A549 (cell line): Measurements from ENCODE around the gene KRTAP5-7. TPM values are rescaled to one million over a fixed set of nuclear protein-coding genes. Genes with fewer than 3 reads are reported as not detected.

ENCODE experiments used
- ATAC-seq, 2 experiments: fragments of 200-7000 bp in 1 of 2; fragments of >200 bp in 1 of 2; cut with Nextera tagmentation in 1 of 2; cut with Tn5 transposase in 1 of 2; 3 replicates each; pipeline versions ENCODE4 v1.8.0 to v1.9.1; 2018 to 2020; ENCODE audit warnings: mild to moderate bottlenecking in 1 of 2, moderate library complexity in 1 of 2
- CTCF ChIA-PET: fragments of 300-600 bp; sonication (Branson Sonifier 250); formaldehyde crosslinking; extraction: SDS; loops from one replicate; lab custom pipeline; 2021; ENCODE audit warnings: antibody characterized with exemption, inconsistent platforms; lab: Yijun Ruan, JAX
- POLR2A ChIA-PET: fragments of 350-600 bp; formaldehyde crosslinking; extraction: SDS; loops from one replicate; lab custom pipeline; 2021; ENCODE audit warnings: antibody characterized with exemption, inconsistent platforms; lab: Yijun Ruan, JAX
- DNase-seq, 2 experiments: peaks; one replicate each; pipeline versions ENCODE4 v3.0.0 to v3.0.0-alpha.2; 2011 to 2016; ENCODE audit warnings: low read depth in 1 of 2, low spot score in 1 of 2
- FAIRE-seq: peaks from 2 replicates; lab custom pipeline; 2011; peaks lifted over from hg19 to GRCh38; lab: Jason Lieb, UNC
- H3K27ac ChIP-seq, 2 experiments: fragments of >200 bp; sonication (Bioruptor Twin); formaldehyde crosslinking; 3 replicates each; pipeline ENCODE4 v1.5.1; 2016 to 2017
- H3K4me1 ChIP-seq: fragments of >200 bp; sonication (Bioruptor Twin); formaldehyde crosslinking; 3 replicates; pipeline ENCODE4 v1.6.1; 2016
- H3K4me2 ChIP-seq: fragments of >200 bp; sonication (Bioruptor Twin); formaldehyde crosslinking; 3 replicates; pipeline ENCODE4 v1.6.1; 2016
- H3K4me3 ChIP-seq: fragments of >200 bp; sonication (Bioruptor Twin); formaldehyde crosslinking; 3 replicates; pipeline ENCODE4 v1.5.1; 2016
- H3K9me3 ChIP-seq: fragments of >200 bp; sonication (Bioruptor Twin); formaldehyde crosslinking; 3 replicates; pipeline ENCODE4 v1.6.1; 2016
- BHLHE40 ChIP-seq: IDR thresholded peaks from 2 replicates; pipeline ENCODE4 v1.6.1; 2012; ENCODE audit warnings: low read depth, low read length, inconsistent platforms
- CBX8 ChIP-seq: fragments of 200-600 bp; sonication (generic); IDR thresholded peaks from 2 replicates; pipeline ENCODE4 v1.6.1; 2016
- CEBPB ChIP-seq, 2 experiments: fragments of >200 bp in 1 of 2; sonication (Bioruptor Twin) in 1 of 2; formaldehyde crosslinking in 1 of 2; IDR thresholded peaks; 2 replicates each; pipeline ENCODE4 v1.6.1; 2012 to 2016
- CHD4 ChIP-seq: fragments of 200-600 bp; sonication (generic); IDR thresholded peaks from 2 replicates; pipeline ENCODE4 v1.6.1; 2016; ENCODE audit warnings: antibody characterized with exemption, mild to moderate bottlenecking, borderline replicate concordance
- E2F6 ChIP-seq: IDR thresholded peaks from 2 replicates; pipeline ENCODE4 v1.6.1; 2012; ENCODE audit warnings: low read depth, borderline replicate concordance
- EHF ChIP-seq: fragments of 250-450 bp; sonication (Bioruptor Pico); IDR thresholded peaks from 2 replicates; pipeline ENCODE4 v1.5.0; 2020; ENCODE audit warnings: mild to moderate bottlenecking
- EHMT2 ChIP-seq: fragments of 200-600 bp; sonication (generic); IDR thresholded peaks from 2 replicates; pipeline ENCODE4 v1.6.1; 2016; ENCODE audit warnings: antibody characterized with exemption, low read depth, mild to moderate bottlenecking, moderate library complexity
- FOXS1 ChIP-seq: fragments of 250-450 bp; sonication (Bioruptor Pico); IDR thresholded peaks from 2 replicates; pipeline ENCODE4 v1.5.0; 2020; ENCODE audit warnings: mild to moderate bottlenecking, moderate library complexity
- GATA3 ChIP-seq: IDR thresholded peaks from 2 replicates; pipeline ENCODE4 v1.6.1; 2012; ENCODE audit warnings: borderline replicate concordance
- HEYL ChIP-seq: fragments of 250-450 bp; sonication (Bioruptor Pico); IDR thresholded peaks from 2 replicates; pipeline ENCODE4 v1.8.0; 2021; ENCODE audit warnings: mild to moderate bottlenecking, moderate library complexity
- HOXB5 ChIP-seq: fragments of 250-450 bp; sonication (Bioruptor Pico); IDR thresholded peaks from 2 replicates; pipeline ENCODE4 v1.5.0; 2020; ENCODE audit warnings: mild to moderate bottlenecking, moderate library complexity
- JUNB ChIP-seq: fragments of >200 bp; sonication (Bioruptor Twin); formaldehyde crosslinking; IDR thresholded peaks from 2 replicates; pipeline ENCODE4 v1.6.1; 2016
- MYC ChIP-seq: IDR thresholded peaks from 2 replicates; pipeline ENCODE4 v1.6.1; 2012; ENCODE audit warnings: mild to moderate bottlenecking, inconsistent platforms, low read length, improper control_type of control experiment, borderline replicate concordance
- NPAS2 ChIP-seq: fragments of 250-450 bp; sonication (Bioruptor Pico); IDR thresholded peaks from 2 replicates; pipeline ENCODE4 v1.8.0; 2022; ENCODE audit warnings: mild to moderate bottlenecking, moderate library complexity, borderline replicate concordance
- NR3C1 ChIP-seq: fragments of >200 bp; sonication (Bioruptor Twin); formaldehyde crosslinking; IDR thresholded peaks from 3 replicates; pipeline ENCODE4 v1.6.1; 2017
- PBX3 ChIP-seq: IDR thresholded peaks from 2 replicates; pipeline ENCODE4 v1.6.1; 2012
- POLR2A ChIP-seq: IDR thresholded peaks from 2 replicates; pipeline ENCODE4 v1.6.1; 2012; ENCODE audit warnings: mild to moderate bottlenecking, low read length
- RAD21 ChIP-seq, 2 experiments: fragments of >200 bp in 1 of 2; sonication (Bioruptor Twin) in 1 of 2; formaldehyde crosslinking in 1 of 2; IDR thresholded peaks in 1 of 2; conservative IDR thresholded peaks in 1 of 2; 2 replicates in 1 of 2; 3 replicates in 1 of 2; pipeline ENCODE4 v1.6.1; 2012 to 2018; ENCODE audit warnings: inconsistent platforms in 1 of 2
- RCOR1 ChIP-seq: fragments of 150-350 bp; IDR thresholded peaks from 2 replicates; pipeline ENCODE4 v1.6.1; 2014; ENCODE audit warnings: antibody characterized with exemption, low read length, low read depth
- TP53 ChIP-seq: fragments of 250-450 bp; sonication (Bioruptor Pico); IDR thresholded peaks from 2 replicates; pipeline ENCODE4 v1.5.0; 2021; ENCODE audit warnings: mild to moderate bottlenecking, moderate library complexity
- ZC3H11A ChIP-seq: fragments of 450-650 bp; IDR thresholded peaks from 2 replicates; pipeline ENCODE4 v1.6.1; 2014; ENCODE audit warnings: antibody characterized with exemption, mild to moderate bottlenecking
- ZFP36 ChIP-seq: fragments of 450-650 bp; IDR thresholded peaks from 2 replicates; pipeline ENCODE4 v1.6.1; 2014; ENCODE audit warnings: borderline replicate concordance; ENCODE audit not compliant: partially characterized antibody
- ZSCAN20 ChIP-seq: fragments of 250-450 bp; sonication (Bioruptor Pico); IDR thresholded peaks from 2 replicates; pipeline ENCODE4 v1.8.0; 2022; ENCODE audit warnings: mild to moderate bottlenecking, moderate library complexity
- WGBS: methylation state at CpG from one replicate; pipeline ENCODE4 v1.1.6; 2017; ENCODE audit errors: missing lambda C conversion rate; 5-methylcytosine and 5-hydroxymethylcytosine counted together
- polyA plus RNA-seq, 4 experiments: library from polyadenylated mRNA; depleted of rRNA in 3 of 4; stranded (reverse); fragments of >200 nt; fragmentation: RNase III in 1 of 4; extraction: RNeasy Plus Mini Kit Qiagen cat#74134 plus additional on column Dnase treatment in 1 of 4; gene quantifications; 2 replicates in 3 of 4; 3 replicates in 1 of 4; pipeline ENCODE4 v1.2.3, GENCODE V29; 2011 to 2017
- TF ChIP-seq, protein P1 (sequence below): fragments of 250-450 bp; sonication (Bioruptor Pico); IDR thresholded peaks from 2 replicates; pipeline ENCODE4 v1.5.0; 2021; ENCODE audit warnings: mild to moderate bottlenecking, moderate library complexity, borderline replicate concordance
- TF ChIP-seq, protein P2 (sequence below): IDR thresholded peaks from 2 replicates; pipeline ENCODE4 v1.6.1; 2012
- TF ChIP-seq, protein P3 (sequence below): fragments of 450-650 bp; IDR thresholded peaks from 2 replicates; pipeline ENCODE4 v1.6.1; 2014; ENCODE audit warnings: antibody characterized with exemption

The KRTAP5-7 gene
- polyA plus RNA-seq, 2 of the 4 experiments (the other 2 are of a cell fraction), result not detected

GRCh38 chr11:71572811-71573210 is 45.7 kb downstream of the KRTAP5-7 start:
- Histone ChIP-seq H3K27ac (no peak overlapping the region), H3K4me3 (no peak overlapping the region), H3K9me3 (no peaks in the 10 kb centered on the region), H3K4me1 (no peaks in the 10 kb centered on the region), H3K4me2 (no peak overlapping the region)
- CTCF ChIA-PET, result no interaction called here
- FAIRE-seq, result no peak
- POLR2A ChIA-PET, result no interaction called here
- WGBS, result 54% methylated on average over 11 of the region's 11 CpGs
- TF ChIP-seq NR3C1, result no peak
- no peak for TF ChIP-seq GATA3
- TF ChIP-seq CHD4, result no peak
- no peak for TF ChIP-seq HOXB5 (CRISPR knock-in tag)
- TF ChIP-seq, protein P1, sequence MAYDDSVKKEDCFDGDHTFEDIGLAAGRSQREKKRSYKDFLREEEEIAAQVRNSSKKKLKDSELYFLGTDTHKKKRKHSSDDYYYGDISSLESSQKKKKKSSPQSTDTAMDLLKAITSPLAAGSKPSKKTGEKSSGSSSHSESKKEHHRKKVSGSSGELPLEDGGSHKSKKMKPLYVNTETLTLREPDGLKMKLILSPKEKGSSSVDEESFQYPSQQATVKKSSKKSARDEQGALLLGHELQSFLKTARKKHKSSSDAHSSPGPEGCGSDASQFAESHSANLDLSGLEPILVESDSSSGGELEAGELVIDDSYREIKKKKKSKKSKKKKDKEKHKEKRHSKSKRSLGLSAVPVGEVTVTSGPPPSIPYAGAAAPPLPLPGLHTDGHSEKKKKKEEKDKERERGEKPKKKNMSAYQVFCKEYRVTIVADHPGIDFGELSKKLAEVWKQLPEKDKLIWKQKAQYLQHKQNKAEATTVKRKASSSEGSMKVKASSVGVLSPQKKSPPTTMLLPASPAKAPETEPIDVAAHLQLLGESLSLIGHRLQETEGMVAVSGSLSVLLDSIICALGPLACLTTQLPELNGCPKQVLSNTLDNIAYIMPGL (CRISPR knock-in tag), result no peak
- TF ChIP-seq E2F6, result no peak
- TF ChIP-seq TP53 (CRISPR knock-in tag), result no peak
- no peak for TF ChIP-seq FOXS1 (CRISPR knock-in tag)
- TF ChIP-seq EHF, result no peak
- no peak for TF ChIP-seq CEBPB (IDR thresholded peaks at IDR 0.05)
- no peak for TF ChIP-seq EHMT2
- TF ChIP-seq BHLHE40, result no peak
- no peak for TF ChIP-seq PBX3
- TF ChIP-seq, protein P2, sequence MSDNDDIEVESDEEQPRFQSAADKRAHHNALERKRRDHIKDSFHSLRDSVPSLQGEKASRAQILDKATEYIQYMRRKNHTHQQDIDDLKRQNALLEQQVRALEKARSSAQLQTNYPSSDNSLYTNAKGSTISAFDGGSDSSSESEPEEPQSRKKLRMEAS, result no peak
- TF ChIP-seq JUNB, result no peak
- no peak for TF ChIP-seq MYC
- no peak for ATAC-seq
- DNase-seq, result no peak

GRCh38 chr11:71574418-71574817 is 47.4 kb downstream of the KRTAP5-7 start:
- ChIA-PET POLR2A (no interaction called here), CTCF (interaction anchor here (1.4 to 2.0 kb wide), 2 partner anchors 10 to 11 kb away, joined by 5 to 8 read pairs; partner anchors contain the start of gene KRTAP5-10)
- WGBS, result 36% methylated on average over 5 of the region's 5 CpGs
- Histone ChIP-seq H3K4me1 (no peaks in the 10 kb centered on the region), H3K4me3 (no peak overlapping the region), H3K9me3 (no peaks in the 10 kb centered on the region), H3K27ac (no peak overlapping the region), H3K4me2 (no peak overlapping the region)
- DNase-seq (no peak), FAIRE-seq (no peak), ATAC-seq (no peak)
- no peak for TF ChIP-seq POLR2A
- TF ChIP-seq NPAS2 (CRISPR knock-in tag), result no peak
- no peak for TF ChIP-seq RCOR1
- no peak for TF ChIP-seq FOXS1 (CRISPR knock-in tag)
- TF ChIP-seq HEYL (CRISPR knock-in tag), result no peak
- no peak for TF ChIP-seq E2F6
- TF ChIP-seq PBX3, result no peak
- TF ChIP-seq ZFP36, result no peak
- TF ChIP-seq EHMT2, result no peak
- TF ChIP-seq ZSCAN20 (CRISPR knock-in tag), result no peak
- no peak for TF ChIP-seq ZC3H11A
- no peak for TF ChIP-seq CBX8
- TF ChIP-seq, protein P3, sequence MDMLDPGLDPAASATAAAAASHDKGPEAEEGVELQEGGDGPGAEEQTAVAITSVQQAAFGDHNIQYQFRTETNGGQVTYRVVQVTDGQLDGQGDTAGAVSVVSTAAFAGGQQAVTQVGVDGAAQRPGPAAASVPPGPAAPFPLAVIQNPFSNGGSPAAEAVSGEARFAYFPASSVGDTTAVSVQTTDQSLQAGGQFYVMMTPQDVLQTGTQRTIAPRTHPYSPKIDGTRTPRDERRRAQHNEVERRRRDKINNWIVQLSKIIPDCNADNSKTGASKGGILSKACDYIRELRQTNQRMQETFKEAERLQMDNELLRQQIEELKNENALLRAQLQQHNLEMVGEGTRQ, result no peak
- no peak for TF ChIP-seq TP53 (CRISPR knock-in tag)
- no peak for TF ChIP-seq RAD21 (conservative IDR thresholded peaks at IDR 0.05 in 1 of 2, IDR thresholded peaks at IDR 0.05 in 1 of 2)
- TF ChIP-seq, protein P2, result no peak
